Dedifferentiated amniotic fluid mesenchymal stem cell (primary cell): ENCODE data around the gene ZNF839.
"Not testable (repeated sequence)": the region's sequence is repeated elsewhere in the genome, so short reads cannot be mapped to it uniquely, and the experiment has no call there.

Experiments used
- DNase-seq: peaks from one replicate; pipeline ENCODE4 v3.0.0-alpha.2; 2016; ENCODE audit errors: extremely low spot score

The ZNF839 gene

DNA sequence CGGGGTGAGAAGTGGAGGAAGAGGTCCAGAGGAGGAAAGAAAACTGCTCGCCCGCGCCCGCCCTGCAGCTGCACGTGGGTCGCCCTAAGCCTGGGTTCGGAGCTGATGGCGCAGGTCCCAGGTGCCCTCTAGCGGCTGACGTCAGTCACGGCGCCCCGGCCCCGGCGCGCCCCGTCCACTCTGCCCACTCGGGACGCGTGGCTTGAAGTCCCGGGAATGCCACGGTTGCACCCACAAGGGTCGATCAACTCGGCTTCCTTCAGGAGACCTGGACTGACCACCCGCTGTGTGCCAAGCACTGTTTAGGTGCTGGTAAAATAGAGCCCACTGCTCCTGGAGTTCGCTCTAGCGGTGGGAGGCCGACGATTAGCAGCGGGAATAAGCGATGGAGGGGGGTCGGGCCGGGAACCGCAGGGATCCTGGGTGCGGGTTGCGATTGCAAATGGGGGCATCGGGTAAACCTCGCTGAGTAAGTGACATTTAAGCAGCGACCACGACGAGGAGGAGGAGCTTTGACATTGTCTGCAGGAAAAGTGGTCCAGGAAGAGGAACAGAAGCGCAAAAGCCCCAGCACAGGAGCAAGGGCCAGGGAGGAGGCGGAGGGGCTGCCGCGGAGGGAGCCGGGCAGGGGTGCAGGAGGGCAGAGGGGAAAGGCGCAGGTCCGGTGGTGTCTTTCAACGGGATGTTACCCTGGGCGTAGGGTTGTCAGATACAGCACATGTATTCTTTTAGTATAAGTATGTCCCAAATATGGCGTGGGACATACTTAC, 5.1 kb upstream of the ZNF839 start:
- peak; percentile 63 for DNase-seq

DNA sequence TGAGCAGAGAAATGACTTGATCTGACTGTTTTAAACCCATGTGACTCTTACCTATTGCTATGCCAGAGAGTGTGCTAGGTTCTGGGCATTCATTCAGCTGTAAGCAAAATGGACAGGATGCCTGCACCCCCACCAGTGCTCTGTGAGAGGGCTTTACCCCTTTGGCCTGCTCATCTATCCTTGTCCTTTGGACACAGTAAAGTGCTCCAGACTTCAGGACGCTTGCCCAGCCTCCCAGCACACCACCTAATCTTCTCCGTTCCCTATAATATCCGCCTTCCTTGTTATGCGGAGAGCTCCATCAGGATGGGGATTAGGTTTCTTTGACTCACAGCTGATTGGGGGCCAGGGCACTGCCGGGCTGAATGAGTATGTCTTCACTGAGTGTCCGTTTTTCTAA, 4.4 kb upstream of the ZNF839 start:
- DNase-seq = no peak

- peak; percentile 21 for DNase-seq
These were observed 3.2 kb upstream of the ZNF839 start for GRCh38 chr14:102316338-102316742.

GRCh38 chr14:102316743-102317563, 2.6 kb upstream of the ZNF839 start:
- peak; percentile 91 for DNase-seq

GRCh38 chr14:102317564-102318248, 1.8 kb upstream of the ZNF839 start:
- peak; percentile 11 for DNase-seq

DNA sequence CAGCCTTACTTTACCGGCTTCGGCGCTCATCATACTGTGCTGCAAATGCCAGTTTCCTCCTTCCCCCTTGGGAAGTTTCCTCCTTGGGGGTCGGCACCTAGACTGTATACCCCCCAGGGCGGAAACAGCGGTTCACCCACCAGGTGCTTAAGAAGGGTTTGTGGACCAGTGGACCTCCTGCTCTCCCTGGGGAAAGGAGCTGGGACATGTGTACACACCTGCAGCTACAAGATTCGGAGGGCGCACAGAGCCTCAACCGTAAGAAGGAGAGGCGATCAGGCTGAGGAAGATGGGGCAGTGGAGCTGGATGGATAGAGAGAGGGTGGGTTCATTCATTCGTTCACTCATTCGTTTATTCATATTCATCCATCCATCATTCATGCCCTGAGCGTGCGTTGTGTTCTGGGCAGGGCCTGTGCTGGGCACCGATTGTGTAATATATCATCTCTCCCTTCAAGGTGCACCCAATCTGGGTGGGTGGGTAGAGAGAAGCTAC, 717 bp upstream of the ZNF839 start:
- no peak for DNase-seq

- DNase-seq = peak; percentile 49
These were observed 601 bp downstream of the ZNF839 start for GRCh38 chr14:102320033-102320660.

DNA sequence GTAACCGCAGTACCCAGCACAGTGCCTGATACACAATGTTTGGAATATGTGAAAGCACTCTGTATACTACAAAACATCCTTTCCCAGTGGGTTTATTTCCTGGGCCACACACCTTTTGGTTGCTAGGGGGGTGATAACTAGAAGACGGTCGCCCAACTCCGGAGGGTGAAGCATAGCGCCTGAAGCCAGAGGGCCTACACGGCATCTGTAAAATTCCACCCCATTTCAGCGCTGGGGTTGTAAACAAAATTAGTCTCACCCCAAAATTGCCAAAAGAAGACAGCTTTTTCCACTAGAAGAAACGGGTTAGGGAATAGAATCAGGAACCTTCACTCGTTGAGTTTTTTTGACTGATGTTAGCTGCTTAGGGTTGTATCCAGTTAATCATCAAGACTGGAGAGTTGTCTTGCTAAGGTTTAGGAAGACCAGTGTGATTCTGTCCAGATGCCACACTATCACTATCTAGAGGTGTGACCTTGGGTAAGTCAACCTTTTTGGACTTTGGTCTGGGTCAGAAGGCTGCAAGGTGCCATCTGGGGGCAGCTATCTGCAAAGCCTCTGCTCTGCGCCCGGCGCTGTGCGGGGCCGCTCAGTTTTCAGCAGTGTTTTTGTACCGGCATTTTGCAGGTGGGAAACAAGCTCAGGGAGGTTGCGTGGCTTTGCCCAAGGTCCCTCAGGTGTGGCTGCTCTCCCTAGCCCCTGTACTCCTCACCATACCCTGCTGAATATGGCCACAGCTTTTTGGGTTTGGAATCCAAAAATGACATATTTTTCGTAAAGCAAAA, 1.3 kb downstream of the ZNF839 start:
- peak; percentile 8 for DNase-seq

DNA sequence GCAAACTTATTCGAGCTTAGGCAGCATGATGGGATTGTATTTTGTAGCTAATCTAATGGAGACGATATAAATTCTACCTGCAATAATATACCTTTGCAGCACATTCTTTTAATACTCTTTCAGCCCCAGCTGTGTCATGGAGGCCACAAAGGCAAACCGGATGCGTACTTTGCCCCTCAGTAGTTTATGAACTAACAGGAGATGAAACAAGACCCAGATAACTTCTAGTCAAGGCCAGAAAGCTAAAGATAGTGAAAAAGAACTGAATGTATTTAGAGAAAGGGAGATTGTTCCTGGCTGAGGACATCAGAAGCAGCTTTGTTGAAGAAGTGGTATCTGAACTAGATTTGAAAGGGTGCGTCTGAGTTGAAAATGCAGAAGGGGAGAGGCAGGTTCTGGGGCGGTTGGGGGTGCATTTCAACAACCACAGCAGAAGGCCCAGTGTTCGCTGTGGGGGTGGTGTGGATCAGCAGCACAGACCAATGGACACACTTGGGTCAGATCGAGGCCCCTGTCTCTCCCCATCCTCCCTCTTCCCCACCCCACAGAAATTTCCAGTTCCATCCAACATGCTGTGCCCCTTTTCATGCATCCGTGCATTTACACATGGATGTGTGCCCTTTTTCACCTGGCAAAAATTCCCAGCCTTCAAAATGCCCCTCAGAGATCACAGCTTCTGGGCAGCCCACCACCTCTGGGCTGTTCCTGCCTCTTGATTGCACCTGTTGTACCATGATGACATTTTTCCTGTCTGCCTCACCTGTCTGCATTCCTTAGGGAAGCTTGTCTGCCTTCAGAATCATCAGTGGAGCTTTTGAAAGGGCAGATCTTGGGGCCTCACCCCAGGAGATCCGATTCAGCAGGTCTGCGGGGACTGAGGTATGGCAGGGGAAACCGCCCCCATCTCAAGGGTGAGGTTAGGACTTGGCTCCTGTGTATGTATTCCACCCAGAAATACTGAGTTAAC, 2.2 kb downstream of the ZNF839 start:
- peak; percentile 13 for DNase-seq

DNA sequence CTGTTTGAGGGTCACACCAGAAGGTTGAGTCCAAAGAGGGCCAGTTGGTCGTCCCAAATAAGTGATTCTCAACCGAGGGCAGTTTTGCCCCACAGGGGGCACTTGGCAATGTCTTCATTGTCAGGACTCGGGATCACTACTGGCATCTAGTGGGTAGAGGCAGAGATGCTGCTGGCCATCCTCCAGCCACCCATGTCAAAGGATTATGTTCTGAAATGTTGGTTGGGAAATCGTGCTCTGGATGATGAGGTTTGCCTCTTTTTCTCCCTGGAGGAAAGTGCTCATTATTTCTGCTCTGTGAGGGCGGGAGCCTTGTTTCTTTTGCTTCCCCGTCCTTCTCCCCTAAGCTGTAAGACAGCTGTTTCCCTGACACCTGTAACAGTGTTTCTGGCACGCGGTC, 3.6 kb downstream of the ZNF839 start:
- peak; percentile 91 for DNase-seq

DNA sequence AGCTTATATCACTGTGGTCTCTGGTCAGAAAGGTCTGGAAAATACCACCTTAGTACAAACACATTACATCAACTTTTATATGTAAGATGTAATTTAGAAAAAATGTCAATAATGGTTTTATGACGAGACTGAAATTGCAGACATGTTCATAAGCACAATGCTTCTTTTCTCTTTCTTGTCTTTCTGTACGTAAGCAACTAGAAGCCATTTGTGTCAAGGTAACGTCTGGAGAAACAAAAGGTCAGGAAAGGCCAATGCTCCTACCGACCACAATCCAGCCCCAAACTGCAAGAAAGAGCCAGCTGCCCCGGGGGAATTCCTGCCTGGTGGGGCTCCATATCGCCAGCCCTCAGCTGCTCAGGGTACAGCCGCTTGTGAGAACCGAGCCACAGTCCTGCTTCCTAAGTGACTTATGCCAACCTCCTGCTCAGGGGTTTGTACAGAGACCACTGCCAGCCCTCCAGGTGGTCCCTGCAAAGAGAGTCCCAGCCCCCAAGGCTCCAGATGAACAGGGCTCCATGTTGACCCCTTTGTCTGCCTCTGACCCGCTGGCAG, 6.3 kb downstream of the ZNF839 start:
- no peak for DNase-seq

DNA sequence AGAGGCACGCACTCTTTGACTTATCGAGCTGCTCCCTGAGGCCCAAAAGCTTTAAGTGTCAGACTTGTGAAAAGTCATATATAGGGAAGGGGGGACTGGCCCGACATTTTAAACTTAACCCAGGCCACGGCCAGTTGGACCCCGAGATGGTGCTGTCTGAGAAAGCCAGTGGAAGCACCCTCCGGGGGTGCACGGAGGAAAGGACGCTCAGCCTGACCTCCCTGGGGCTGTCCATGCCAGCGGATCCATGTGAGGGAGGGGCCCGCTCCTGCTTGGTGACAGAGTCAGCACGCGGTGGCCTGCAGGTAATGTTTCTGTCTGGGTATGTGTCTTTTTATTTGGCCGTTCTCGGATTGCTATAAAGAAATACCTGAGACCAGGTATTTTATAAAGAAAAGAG, 7.0 kb downstream of the ZNF839 start:
- no peak for DNase-seq

GRCh38 chr14:102329381-102329780, 9.8 kb downstream of the ZNF839 start:
- DNase-seq = not testable (repeated sequence)

DNA sequence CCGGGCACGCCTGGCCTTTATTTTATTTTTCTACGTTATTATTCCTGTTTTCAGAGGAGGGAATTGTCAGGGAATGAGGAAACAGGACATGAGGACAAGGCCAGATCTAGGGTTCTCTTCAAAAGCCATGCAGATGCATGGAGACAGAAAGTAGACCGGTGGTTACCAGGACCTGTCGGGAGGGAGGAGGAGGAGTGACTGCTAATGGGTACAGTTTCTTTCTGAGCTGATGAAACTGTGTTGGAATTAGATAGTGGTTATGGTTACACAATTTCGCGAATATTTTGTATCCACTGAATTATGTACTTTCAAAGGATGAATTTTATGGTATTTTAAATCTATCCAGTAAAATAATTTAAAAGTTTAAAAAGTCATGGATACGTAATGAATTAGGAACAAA, 11.3 kb downstream of the ZNF839 start:
- DNase-seq = no peak

- peak; percentile 4 for DNase-seq
These were observed 13.8 kb downstream of the ZNF839 start for GRCh38 chr14:102333390-102333789.

- DNase-seq = peak; percentile 9
These were observed 14.5 kb downstream of the ZNF839 start for GRCh38 chr14:102333795-102334705.

DNA sequence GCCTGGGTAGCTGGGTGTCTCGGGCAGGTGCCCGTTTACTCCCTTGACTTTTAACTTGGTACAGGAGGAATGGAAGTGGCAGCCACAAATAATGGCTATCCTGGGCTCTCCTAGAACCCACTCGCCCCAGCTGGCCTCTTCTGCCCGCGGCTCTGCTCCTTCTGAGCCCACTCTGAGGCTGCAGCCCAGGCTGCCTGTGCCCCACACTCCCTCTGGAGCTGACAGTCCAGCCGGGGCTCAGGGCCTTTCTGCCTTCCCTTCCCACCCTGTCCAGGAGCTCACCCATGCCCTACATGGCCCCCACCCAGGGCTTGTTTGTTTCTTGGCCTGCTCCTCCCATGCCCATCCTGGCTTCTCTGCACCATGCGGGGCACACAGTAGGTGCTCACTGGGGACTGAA, 15.6 kb downstream of the ZNF839 start:
- DNase-seq = no peak

DNA sequence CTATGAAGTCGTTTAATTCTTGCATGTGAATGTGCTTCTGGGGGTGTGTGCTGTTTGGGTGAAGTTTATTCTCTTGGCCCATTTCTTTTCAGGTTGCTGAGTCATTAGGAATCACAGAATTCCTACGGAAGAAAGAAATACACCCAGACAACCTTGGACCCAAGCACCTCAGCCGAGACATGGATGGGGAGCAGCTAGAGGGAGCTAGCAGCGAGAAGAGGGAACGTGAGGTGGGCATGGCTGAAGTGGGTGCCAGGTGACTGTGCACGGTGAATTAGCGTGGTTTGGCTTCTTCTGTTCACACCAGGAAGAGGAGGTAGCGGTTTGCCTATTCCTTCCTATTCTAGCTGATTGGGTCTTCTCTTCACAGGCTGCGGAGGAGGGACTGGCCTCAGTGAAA, 19.2 kb downstream of the ZNF839 start:
- peak; percentile 9 for DNase-seq
